K562 (cell line): ENCODE data around the gene NABP1. TPM values are rescaled to one million over a fixed set of nuclear protein-coding genes. Genes with fewer than 3 reads are reported as not detected.

Source experiments
- ATAC-seq: fragments of 200-7000 bp; cut with Tn5 transposase; 3 replicates; pipeline ENCODE4 v1.9.1; 2020; ENCODE audit warnings: moderate library complexity
- BruUV-seq: library from RNA; stranded (reverse); fragments of 400-500 nt; replicated peaks from 2 replicates; lab custom pipeline; 2021; lab: Mats Ljungman, UMichigan
- CTCF ChIA-PET: fragments of 300-600 bp; formaldehyde crosslinking; extraction: SDS; loops from one replicate; lab custom pipeline; 2021; ENCODE audit warnings: low intra/inter-chr PET ratio; lab: Yijun Ruan, JAX
- POLR2A ChIA-PET: fragments of 300-600, 350-650 bp; sonication (Branson Sonifier 250); formaldehyde crosslinking; extraction: SDS; loops from one replicate; lab custom pipeline; 2021; ENCODE audit warnings: antibody characterized with exemption, inconsistent platforms; lab: Yijun Ruan, JAX
- DNase-seq, 4 experiments: peaks; one replicate each; pipeline versions ENCODE4 v3.0.0 to v3.0.0-alpha.2; 2011 to 2018; ENCODE audit warnings: low spot score in 3 of 4, mixed read lengths in 3 of 4; ENCODE audit errors: extremely low read depth in 1 of 4
- FAIRE-seq: peaks from 2 replicates; lab custom pipeline; 2011; peaks lifted over from hg19 to GRCh38; lab: Jason Lieb, UNC
- H2AFZ ChIP-seq: 2 replicates; pipeline ENCODE4 v1.6.0; 2011; ENCODE audit warnings: low read depth, low read length, control low read depth, inconsistent platforms
- H3K27ac ChIP-seq: fragments of 200-600 bp; 3 replicates; pipeline ENCODE4 v1.8.0; 2011; ENCODE audit warnings: low read depth, mild to moderate bottlenecking, control low read depth, inconsistent platforms, low read length, moderate library complexity, mixed read lengths; ENCODE audit errors: extremely low read depth
- H3K27me3 ChIP-seq, 2 experiments: fragments of 300-600 bp in 1 of 2; 2 replicates in 1 of 2; 3 replicates in 1 of 2; pipeline versions ENCODE4 v1.6.0 to v1.8.0; 2011; ENCODE audit warnings: inconsistent platforms in 2 of 2, low read length in 2 of 2, mild to moderate bottlenecking in 1 of 2, mixed read lengths in 1 of 2, moderate library complexity in 1 of 2; ENCODE audit not compliant: control insufficient read depth in 2 of 2, insufficient read depth in 2 of 2
- H3K36me3 ChIP-seq: fragments of 300-600 bp; 3 replicates; pipeline ENCODE4 v1.8.0; 2011; ENCODE audit warnings: mild to moderate bottlenecking, low read length, inconsistent platforms; ENCODE audit not compliant: control insufficient read depth, insufficient read depth
- H3K4me1 ChIP-seq, 2 experiments: fragments of 200-600 bp in 1 of 2; replicated peaks in 1 of 2; 2 replicates in 1 of 2; 3 replicates in 1 of 2; pipeline versions ENCODE4 v1.5.1 to v1.8.0; 2011; ENCODE audit warnings: inconsistent platforms in 2 of 2, low read length in 2 of 2, mild to moderate bottlenecking in 1 of 2, mixed read lengths in 1 of 2, moderate library complexity in 1 of 2; ENCODE audit not compliant: control insufficient read depth in 2 of 2, insufficient read depth in 2 of 2
- H3K4me2 ChIP-seq: 2 replicates; pipeline ENCODE4 v1.6.1; 2011; ENCODE audit warnings: low read length, control low read depth, inconsistent platforms, mixed read lengths; ENCODE audit not compliant: insufficient read depth
- H3K4me3 ChIP-seq: fragments of 200-600 bp; sonication (generic), shearing (Covaris generic); 2 replicates; pipeline ENCODE4 v1.5.1; 2016; ENCODE audit warnings: control low read depth, inconsistent platforms
- H3K79me2 ChIP-seq: fragments of 200-600 bp; 3 replicates; pipeline ENCODE4 v1.8.0; 2011; ENCODE audit warnings: low read length, inconsistent platforms; ENCODE audit not compliant: control insufficient read depth, insufficient read depth
- H3K9ac ChIP-seq, 2 experiments: 2 replicates each; pipeline versions ENCODE4 v1.6.0 to v1.6.1; 2011; ENCODE audit warnings: low read depth in 2 of 2, low read length in 2 of 2, control low read depth in 1 of 2, inconsistent platforms in 1 of 2, mild to moderate bottlenecking in 1 of 2, mixed read lengths in 1 of 2; ENCODE audit not compliant: insufficient read depth in 1 of 2
- H3K9me1 ChIP-seq: one replicate; pipeline ENCODE4 v1.6.0; 2011; ENCODE audit warnings: inconsistent platforms, mild to moderate bottlenecking, low read length, moderate library complexity; ENCODE audit not compliant: control insufficient read depth, insufficient read depth
- H3K9me3 ChIP-seq: replicated peaks from 2 replicates; pipeline ENCODE4 v1.5.1; 2011; ENCODE audit warnings: low read depth, low read length, inconsistent platforms; ENCODE audit not compliant: control insufficient read depth, insufficient read depth
- H4K20me1 ChIP-seq: replicated peaks from 2 replicates; pipeline ENCODE4 v1.6.1; 2011; ENCODE audit warnings: low read length, inconsistent platforms, mixed read lengths; ENCODE audit not compliant: control insufficient read depth, insufficient read depth
- BCOR ChIP-seq: fragments of 450-650 bp; IDR thresholded peaks from 2 replicates; pipeline ENCODE4 v1.6.1; 2016
- CEBPG ChIP-seq, 3 experiments: fragments of 200-800 bp in 1 of 3; sonication (Bioruptor generic) in 1 of 3; sonication (generic) in 1 of 3; formaldehyde crosslinking in 1 of 3; IDR thresholded peaks in 2 of 3; conservative IDR thresholded peaks in 1 of 3; 2 replicates each; pipeline versions ENCODE4 v1.6.1 to v1.8.0; 2016 to 2022; ENCODE audit warnings: missing compliant biosample characterization in 2 of 3, missing genetic modification characterization in 2 of 3, mild to moderate bottlenecking in 1 of 3, missing genetic modification reagents in 1 of 3
- FOXJ2 ChIP-seq: fragments of 200-800 bp; sonication (Bioruptor generic); IDR thresholded peaks from 2 replicates; pipeline ENCODE4 v1.6.1; 2016; ENCODE audit warnings: missing genetic modification characterization, missing compliant biosample characterization
- GTF2F1 ChIP-seq: IDR thresholded peaks from 2 replicates; pipeline ENCODE4 v1.6.1; 2011; ENCODE audit warnings: low read depth, low read length, improper control_type of control experiment
- NR2C2 ChIP-seq, 2 experiments: fragments of 200-800 bp in 1 of 2; sonication (Bioruptor generic) in 1 of 2; sonication (generic) in 1 of 2; formaldehyde crosslinking in 1 of 2; IDR thresholded peaks; 2 replicates each; pipeline versions ENCODE4 v1.6.1 to v1.8.0; 2016 to 2022; ENCODE audit warnings: mild to moderate bottlenecking in 1 of 2, missing compliant biosample characterization in 1 of 2, missing genetic modification characterization in 1 of 2, missing genetic modification reagents in 1 of 2
- SMARCC2 ChIP-seq: fragments of 450-650 bp; IDR thresholded peaks from 2 replicates; pipeline ENCODE4 v1.6.1; 2017; ENCODE audit warnings: antibody characterized with exemption, moderate library complexity, mild to moderate bottlenecking, low read depth
- SRSF1 ChIP-seq: fragments of 200-400 bp; formaldehyde crosslinking; IDR thresholded peaks from 2 replicates; pipeline ENCODE4 v1.6.1; 2017; ENCODE audit warnings: mild to moderate bottlenecking, low read depth, low read length, moderate library complexity
- in situ Hi-C: fragments of 300-500 bp; cut with MboI; formaldehyde crosslinking; loops from 4 replicates; pipeline ENCODE4 v1.15.0; 2018; ENCODE audit warnings: inconsistent platforms, mixed read lengths
- intact Hi-C: fragments of 100-400 bp; cut with micrococcal nuclease; formaldehyde crosslinking; loops from 2 replicates; pipeline ENCODE4 v1.14.2; 2022
- polyA plus RNA-seq, 8 experiments: library from polyadenylated mRNA; depleted of rRNA in 4 of 8; stranded (reverse) in 5 of 8; unstranded in 3 of 8; fragments of >200 nt; fragmentation: Nextera tagmentation in 2 of 8; fragmentation: Illumina TruSeq in 1 of 8; extraction: Ambion mirVana in 2 of 8; extraction: Trizol in 1 of 8; gene quantifications; 2 replicates each; pipeline versions ENCODE4 v1.2.1 to v1.2.3, GENCODE V29; 2011 to 2014; ENCODE audit warnings: inconsistent platforms in 1 of 8, missing spikeins in 1 of 8
- total RNA-seq, 7 experiments: library from RNA; depleted of rRNA in 6 of 7; stranded (reverse); fragments of >200 nt in 6 of 7; fragmentation: Illumina TruSeq in 2 of 7; extraction: Trizol in 2 of 7; gene quantifications; 2 replicates each; pipeline versions ENCODE4 v1.2.1 to v1.2.3, GENCODE V29; 2011 to 2021; ENCODE audit warnings: low replicate concordance in 1 of 7
- TF ChIP-seq, protein P1 (sequence below): fragments of 250-450 bp; sonication (Bioruptor Pico); IDR thresholded peaks from 2 replicates; pipeline ENCODE4 v1.6.1; 2021; ENCODE audit warnings: mild to moderate bottlenecking
- TF ChIP-seq, protein P2 (sequence below): fragments of 200-800 bp; sonication (Bioruptor generic); IDR thresholded peaks from 2 replicates; pipeline ENCODE4 v1.6.1; 2017; ENCODE audit warnings: missing genetic modification characterization, missing compliant biosample characterization

The NABP1 gene
- total and polyA plus RNA-seq, 9 of the 15 experiments (the other 6 are each of a cell fraction or from before 2014, with no cell fraction given), result 12.8 to 44.0 (median 20.2) TPM

- ChIA-PET POLR2A (interaction anchor here (2.9 kb wide), 1 partner anchor 12 kb away, joined by 18 read pairs; the partner anchor contains the start of gene NABP1), CTCF (no interaction called here)
- Histone ChIP-seq H3K4me2 (no peak overlapping the region), H3K4me1 (peaks cover 0 to 10% of the 10 kb centered on the region in 2 experiments; a peak in 2 of 5 replicates), H3K27ac (no peak overlapping the region), H3K79me2 (no peaks in the 10 kb centered on the region), H2AFZ (peak overlapping the region; percentile 64), H3K9me3 (no peaks in the 10 kb centered on the region), H4K20me1 (no peaks in the 10 kb centered on the region), H3K9me1 (no peaks in the 10 kb centered on the region), H3K9ac (no peak overlapping the region), H3K4me3 (no peak overlapping the region), H3K36me3 (no peaks in the 10 kb centered on the region), H3K27me3 (no peaks in the 10 kb centered on the region)
- intact Hi-C loops, result no loop called here
- in situ Hi-C loops, result no loop called here
- no peak for ATAC-seq
- no peak for DNase-seq
- no peak for FAIRE-seq
- BruUV-seq, result no TSS peak
- no peak for TF ChIP-seq GTF2F1
- TF ChIP-seq, protein P1, sequence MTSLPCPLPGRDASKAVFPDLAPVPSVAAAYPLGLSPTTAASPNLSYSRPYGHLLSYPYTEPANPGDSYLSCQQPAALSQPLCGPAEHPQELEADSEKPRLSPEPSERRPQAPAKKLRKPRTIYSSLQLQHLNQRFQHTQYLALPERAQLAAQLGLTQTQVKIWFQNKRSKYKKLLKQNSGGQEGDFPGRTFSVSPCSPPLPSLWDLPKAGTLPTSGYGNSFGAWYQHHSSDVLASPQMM (CRISPR knock-in tag), result no peak
- TF ChIP-seq BCOR, result no peak
- no peak for TF ChIP-seq SRSF1
- TF ChIP-seq SMARCC2, result no peak
- no peak for TF ChIP-seq NR2C2 (CRISPR knock-in tag; IDR thresholded peaks at IDR 0.05)
- TF ChIP-seq NR2C2 (tag; IDR thresholded peaks at IDR 0.05), result peak; percentile 39; the same call in 1 of the 2 replicates
- no peak for TF ChIP-seq CEBPG (CRISPR knock-in tag; IDR thresholded peaks at IDR 0.05)
- no peak for TF ChIP-seq CEBPG (tag; conservative IDR thresholded peaks at IDR 0.05 in 1 of 2, IDR thresholded peaks at IDR 0.05 in 1 of 2)
- TF ChIP-seq, protein P2, sequence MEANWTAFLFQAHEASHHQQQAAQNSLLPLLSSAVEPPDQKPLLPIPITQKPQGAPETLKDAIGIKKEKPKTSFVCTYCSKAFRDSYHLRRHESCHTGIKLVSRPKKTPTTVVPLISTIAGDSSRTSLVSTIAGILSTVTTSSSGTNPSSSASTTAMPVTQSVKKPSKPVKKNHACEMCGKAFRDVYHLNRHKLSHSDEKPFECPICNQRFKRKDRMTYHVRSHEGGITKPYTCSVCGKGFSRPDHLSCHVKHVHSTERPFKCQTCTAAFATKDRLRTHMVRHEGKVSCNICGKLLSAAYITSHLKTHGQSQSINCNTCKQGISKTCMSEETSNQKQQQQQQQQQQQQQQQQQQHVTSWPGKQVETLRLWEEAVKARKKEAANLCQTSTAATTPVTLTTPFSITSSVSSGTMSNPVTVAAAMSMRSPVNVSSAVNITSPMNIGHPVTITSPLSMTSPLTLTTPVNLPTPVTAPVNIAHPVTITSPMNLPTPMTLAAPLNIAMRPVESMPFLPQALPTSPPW (CRISPR knock-in tag), result no peak
- no peak for TF ChIP-seq FOXJ2 (tag)
Observed at GRCh38 chr2:191664823-191665677, 12.9 kb upstream of the NABP1 start.
